Ureter (tissue), 1 donor: ENCODE results near the gene FBXL20. TPM values are rescaled to one million over a fixed set of nuclear protein-coding genes. Genes with fewer than 3 reads are reported as not detected.
"Not testable (repeated sequence)": the region's sequence is repeated elsewhere in the genome, so short reads cannot be mapped to it uniquely, and the experiment has no call there.

Experiments
- DNase-seq: peaks from one replicate; pipeline ENCODE4 v3.0.0-alpha.2; 2020; ENCODE audit warnings: low spot score
- total RNA-seq: library from RNA; stranded (reverse); gene quantifications from one replicate; pipeline ENCODE4 v1.2.4, GENCODE V29; 2023
- donor health status: DM: yes; HTN: yes; CAD: no.

FBXL20 gene
- total RNA-seq, 1 donor from 2014 or later = 19.4 TPM

DNA sequence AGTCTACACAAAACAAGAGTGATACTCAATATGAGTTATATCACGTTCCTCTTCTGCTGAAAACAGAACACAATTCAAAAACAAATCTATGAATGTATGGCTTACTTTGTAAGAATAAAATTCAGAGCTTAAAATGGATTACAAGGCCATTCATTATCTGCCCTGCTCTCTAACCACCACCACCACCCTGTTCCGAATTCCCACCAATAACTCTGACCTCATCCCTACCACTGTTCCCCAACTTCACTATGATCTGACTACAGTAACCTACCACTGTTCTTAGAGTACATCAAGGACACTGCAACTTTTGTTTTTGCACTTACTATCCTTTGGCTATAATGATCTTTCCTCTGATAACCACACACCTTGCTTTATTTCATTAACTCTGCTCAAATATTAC lies 21.3 kb downstream of the FBXL20 start:
- no peak for DNase-seq

DNA sequence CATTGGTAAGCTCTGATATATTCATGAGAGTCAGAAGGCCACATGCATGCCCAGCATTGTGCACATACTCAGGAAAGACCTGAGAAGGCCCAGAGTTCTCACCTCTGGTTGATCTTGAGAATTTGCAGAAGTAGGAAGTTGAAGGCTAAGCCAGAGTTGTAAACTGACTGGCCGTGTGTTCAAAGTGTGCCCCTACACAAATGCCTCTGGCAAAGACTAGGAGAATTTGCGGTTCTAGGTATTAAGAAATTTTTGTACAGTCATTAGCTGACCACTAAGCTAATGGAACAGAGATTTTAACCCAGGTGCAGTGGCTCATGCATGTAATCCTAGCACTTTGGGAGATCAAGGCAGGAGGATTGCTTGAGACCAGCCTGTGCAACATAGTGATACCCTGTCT lies 25.0 kb downstream of the FBXL20 start:
- no peak for DNase-seq

DNA sequence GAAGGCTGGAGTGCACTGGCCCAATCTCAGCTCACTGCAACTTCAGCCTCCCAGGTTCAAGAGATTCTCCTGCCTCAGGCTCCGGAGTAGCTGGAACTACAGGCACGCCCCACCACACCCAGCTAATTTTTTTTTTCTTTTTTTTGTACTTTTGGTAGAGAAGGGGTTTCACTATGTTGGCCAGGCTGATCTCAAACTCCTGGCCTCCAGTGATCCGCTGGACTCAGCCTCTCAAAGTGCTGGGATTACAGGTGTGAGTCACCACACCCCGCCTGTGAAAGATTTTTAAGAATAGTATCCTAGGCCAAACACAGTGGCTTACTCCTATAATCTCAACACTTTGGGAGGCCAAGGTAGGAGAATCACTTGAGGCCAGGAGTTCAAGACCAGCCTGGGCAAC lies 33.6 kb downstream of the FBXL20 start:
- not testable (repeated sequence) for DNase-seq

GRCh38 chr17:39365872-39366271 lies 35.6 kb downstream of the FBXL20 start:
- no peak for DNase-seq

DNA sequence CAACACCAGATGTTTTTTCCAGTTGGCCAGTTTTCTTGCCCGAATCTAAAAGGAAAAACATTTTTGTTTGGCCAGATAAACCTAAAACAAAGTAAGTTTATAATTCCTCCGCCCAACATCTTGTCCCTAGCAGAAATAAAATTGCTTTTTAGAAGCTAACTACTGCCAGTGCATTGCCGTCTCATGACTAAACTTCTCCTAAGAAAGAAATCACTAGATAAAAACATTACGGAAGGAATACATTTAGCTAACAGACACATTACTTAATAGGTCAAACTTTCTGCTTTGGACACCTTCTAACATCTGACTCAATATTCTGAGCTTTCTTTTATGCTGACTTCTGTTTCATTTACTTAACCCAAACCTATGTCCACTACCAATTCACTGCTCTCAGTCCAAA lies 36.2 kb downstream of the FBXL20 start:
- DNase-seq = no peak

DNA sequence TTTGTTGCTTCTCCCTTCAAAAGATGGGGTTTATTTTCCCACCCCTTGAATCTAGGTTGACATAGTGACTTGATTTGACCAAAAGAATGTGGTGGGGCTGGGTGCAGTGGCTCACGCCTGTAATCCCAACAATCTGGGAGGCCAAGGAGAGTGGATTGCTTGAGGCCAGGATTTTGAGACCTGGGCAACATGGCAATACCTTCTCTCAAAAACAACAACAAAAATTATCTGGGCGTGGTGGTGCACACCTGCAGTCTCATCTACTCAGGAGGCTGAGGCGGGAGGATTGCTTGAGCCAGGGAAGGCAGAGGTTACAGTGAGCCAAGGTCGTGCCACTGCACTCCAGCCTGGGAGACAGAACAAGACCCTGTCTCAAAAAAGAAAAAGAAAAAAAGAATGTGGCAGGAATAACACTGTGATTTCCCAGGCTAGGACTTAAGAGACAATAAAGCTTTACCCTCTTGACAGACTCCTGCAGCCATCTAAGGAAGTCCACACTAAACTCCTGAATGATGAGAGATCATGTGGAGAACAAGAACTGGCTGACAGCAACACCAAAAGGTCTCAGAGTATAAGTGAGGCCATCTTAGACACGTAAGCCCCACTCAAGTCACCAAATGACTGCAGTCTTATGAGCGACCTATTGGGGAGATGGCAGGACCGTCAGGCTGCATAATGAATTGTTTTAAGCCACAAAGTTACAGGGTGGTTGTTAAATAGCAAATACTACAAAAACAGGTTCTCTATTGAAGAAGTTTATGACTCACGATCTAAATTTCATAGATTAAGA lies 37.0 kb downstream of the FBXL20 start:
- no peak for DNase-seq

GRCh38 chr17:39361064-39361463 lies 40.4 kb downstream of the FBXL20 start:
- DNase-seq = no peak

- DNase-seq = no peak
These were observed 40.9 kb downstream of the FBXL20 start for GRCh38 chr17:39360537-39360936.

- DNase-seq = no peak
These were observed 41.4 kb downstream of the FBXL20 start for GRCh38 chr17:39359994-39360393.

DNA sequence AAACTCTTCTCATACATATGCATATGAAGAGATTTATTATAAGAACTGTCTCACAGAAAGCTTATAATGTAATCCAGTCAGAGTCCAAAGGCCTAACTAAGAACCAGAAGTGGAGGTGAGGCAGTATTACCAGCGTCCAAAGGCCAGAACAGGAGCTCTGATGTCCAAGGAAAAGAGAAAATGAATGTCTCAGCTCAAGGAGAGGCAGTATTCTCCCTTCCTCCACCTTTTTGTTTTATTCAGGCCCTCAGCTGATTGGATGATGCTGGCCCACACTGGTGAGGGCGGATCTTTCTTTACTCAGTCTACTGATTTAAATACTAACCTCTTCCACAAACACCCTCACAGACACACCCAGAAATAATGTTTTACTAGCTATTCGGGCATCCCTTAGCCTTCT lies 43.4 kb downstream of the FBXL20 start:
- DNase-seq = no peak

DNA sequence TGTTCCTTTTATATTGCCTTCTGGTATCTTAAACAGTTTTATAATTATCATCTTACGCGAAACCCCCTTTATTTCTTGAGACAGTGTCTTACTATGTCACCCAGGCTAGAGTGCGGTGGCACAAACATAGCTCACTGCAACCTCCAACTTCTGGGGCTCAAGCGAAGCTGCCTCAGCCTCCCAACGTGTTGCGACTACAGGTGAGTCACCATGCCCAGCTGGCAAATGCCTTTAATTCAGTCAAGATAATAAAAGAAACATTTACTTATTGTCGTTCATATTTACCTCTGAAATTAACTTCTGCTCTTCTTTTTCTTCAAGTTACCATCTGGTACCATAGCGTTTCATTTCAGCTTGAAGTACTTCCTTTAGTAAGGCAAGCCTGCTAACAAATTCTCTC lies 43.9 kb downstream of the FBXL20 start:
- DNase-seq = no peak

GRCh38 chr17:39352986-39353385 lies 48.4 kb downstream of the FBXL20 start:
- DNase-seq = no peak

GRCh38 chr17:39352511-39352910 lies 48.9 kb downstream of the FBXL20 start:
- DNase-seq = no peak

- DNase-seq = no peak
These were observed 49.9 kb downstream of the FBXL20 start for GRCh38 chr17:39351508-39351907.

GRCh38 chr17:39349246-39349645 lies 52.2 kb downstream of the FBXL20 start:
- no peak for DNase-seq

DNA sequence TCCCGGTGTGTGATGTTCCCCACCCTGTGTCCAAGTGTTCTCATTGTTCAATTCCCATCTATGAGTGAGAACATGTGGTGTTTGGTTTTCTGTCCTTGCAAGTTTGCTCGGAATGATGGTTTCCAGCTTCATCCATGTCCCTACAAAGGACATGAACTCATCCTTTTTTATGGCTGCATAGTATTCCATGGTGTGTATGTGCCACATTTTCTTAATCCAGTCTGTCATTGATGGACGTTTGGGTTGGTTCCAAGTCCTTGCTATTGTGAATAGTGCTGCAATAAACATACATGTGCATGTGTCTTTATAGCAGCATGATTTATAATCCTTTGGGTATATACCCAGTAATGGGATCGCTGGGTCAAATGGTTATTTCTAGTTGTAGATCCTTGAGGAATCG lies 54.6 kb downstream of the FBXL20 start:
- DNase-seq = not testable (repeated sequence)

- DNase-seq = no peak
These were observed 59.9 kb downstream of the FBXL20 start for GRCh38 chr17:39341541-39341940.

DNA sequence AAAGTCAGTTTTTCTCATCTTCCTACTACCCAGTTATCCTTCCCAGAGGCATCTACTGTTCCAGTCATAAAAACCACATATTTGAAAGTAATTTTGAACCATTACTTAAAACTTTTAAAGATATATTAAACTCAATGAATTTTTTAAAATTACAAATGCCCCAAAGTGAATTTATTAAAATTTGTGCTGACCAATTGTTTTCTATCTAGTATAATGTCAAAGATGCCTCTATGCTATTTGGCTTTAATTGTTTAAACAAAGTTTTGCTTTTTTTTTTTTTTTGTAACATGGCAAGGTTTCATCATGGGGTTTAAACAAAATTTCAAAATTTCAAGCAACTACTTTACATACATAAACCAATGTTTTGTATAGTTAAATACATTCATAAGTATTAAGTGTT lies 60.7 kb downstream of the FBXL20 start:
- DNase-seq = no peak

- no peak for DNase-seq
These were observed 62.2 kb downstream of the FBXL20 start for GRCh38 chr17:39339272-39339671.

DNA sequence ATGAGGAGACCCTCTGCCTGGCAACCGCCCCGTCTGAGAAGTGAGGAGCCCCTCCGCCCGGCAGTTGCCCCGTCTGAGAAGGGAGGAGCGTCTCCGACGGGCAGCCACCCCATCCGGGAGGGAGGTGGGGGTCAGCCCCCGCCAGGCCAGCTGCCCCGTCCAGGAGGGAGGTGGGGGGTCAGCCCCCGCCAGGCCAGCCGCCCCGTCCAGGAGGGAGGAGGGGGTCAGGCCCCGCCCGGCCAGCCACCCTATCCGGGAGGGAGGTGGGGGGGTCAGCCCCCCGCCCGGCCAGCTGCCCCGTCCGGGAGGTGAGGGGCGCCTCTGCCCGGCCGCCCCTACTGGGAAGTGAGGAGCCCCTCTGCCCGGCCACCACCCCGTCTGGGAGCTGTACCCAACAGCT lies 63.8 kb downstream of the FBXL20 start:
- not testable (repeated sequence) for DNase-seq

DNA sequence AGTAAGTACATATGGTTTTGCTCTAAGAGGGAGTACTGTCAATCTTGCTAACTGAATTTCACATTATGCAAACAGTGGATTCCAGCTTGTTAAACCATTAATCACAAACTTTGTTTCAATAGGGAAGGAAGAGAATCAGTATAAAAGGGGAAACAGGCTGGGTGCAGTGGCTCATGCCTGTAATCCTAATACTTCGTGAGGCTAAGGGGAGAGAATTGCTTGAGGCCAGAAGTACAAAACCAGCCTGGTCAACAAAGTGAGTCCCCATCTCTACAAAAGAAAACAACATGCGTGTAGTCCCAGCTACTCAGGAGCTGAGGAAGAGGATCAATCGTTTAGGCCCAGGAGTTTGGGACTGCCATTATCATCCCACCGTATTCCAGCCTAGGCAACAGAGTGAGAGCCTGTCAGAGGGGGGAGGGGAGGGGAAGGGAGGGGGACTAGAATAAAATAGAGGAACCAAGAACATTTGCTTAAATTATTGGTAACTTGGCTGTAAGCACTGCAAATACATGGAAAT lies 65.7 kb downstream of the FBXL20 start:
- no peak for DNase-seq

GRCh38 chr17:39334008-39334744 lies 67.2 kb downstream of the FBXL20 start:
- DNase-seq = not testable (repeated sequence)

DNA sequence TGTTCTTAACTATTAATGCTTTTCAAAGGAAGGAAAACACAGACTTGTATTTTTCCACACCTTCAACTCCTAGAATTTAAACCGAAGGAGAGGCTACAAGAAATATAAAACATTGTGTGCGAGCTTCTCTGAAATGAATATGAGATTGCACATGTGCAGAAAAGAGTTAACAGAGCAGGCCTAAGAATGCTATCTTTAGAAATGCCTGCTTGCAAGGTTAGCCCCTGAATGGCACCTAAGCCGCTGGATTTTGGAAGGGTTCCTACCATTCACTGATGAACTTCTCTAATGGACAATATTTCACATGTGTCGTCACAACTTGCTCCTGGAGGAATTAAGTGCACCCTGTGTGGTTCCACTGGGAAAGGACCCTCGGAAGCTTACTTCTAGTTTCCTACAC lies 69.3 kb downstream of the FBXL20 start:
- DNase-seq = no peak
